Central memory CD4-positive, alpha-beta T cell (primary cell): ENCODE data around the gene CYYR1.

Source experiments
- DNase-seq: peaks from one replicate; pipeline ENCODE4 v3.0.0; 2022

CYYR1 gene

GRCh38 chr21:26425576-26425975 lies 147.5 kb downstream of the CYYR1 start:
- DNase-seq = no peak

DNA sequence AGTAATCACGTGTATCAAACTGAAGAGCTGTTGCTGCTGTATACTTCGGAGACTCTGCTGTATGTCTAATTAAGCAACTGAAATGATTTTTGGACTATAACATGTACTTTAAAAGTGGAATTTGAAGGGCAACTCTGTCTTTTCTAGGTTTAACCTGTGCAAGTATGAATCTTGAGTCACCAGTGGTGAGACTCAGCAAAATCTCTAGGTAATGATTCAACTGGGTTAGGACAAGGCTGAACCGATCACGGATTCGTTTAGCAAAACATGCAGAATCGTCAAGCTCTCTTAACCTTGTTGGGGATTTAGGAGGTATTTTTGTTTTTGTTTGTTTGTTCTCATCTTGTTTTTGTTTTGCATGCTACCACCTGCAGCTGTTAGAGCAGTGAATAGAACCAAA lies 149.6 kb downstream of the CYYR1 start:
- no peak for DNase-seq

- no peak for DNase-seq
Measured at GRCh38 chr21:26422706-26423105, 150.4 kb downstream of the CYYR1 start.

DNA sequence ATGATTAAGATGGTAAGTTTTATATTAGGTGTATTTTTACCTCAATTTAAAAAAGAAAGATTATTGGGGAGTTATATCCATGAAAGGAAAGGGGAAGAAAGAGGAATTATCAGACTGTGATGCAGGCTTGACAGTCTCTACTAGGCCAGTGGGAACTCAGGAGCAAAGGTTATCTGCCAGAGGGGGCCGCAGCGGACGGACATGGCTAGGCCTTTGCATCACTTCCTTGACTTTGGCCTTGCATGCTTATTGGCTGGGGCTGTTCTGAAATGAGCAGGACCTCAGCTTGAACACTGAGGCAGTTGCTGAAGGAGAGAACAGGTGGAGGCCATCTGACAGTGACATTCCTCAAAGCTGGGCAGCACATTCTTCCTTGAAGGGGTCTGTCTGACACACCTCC lies 150.9 kb downstream of the CYYR1 start:
- DNase-seq = no peak

- no peak for DNase-seq
Measured at GRCh38 chr21:26421724-26422123, 151.4 kb downstream of the CYYR1 start.
